ENCODE measurements around the gene HRG. TPM values are rescaled to one million over a fixed set of nuclear protein-coding genes. Genes with fewer than 3 reads are reported as not detected.
"Not testable (repeated sequence)": the region's sequence is repeated elsewhere in the genome, so short reads cannot be mapped to it uniquely, and the experiment has no call there.

HRG gene
- total RNA-seq, 6 donors from 2014 or later, result 0.13 to 0.23 TPM; not detected in 4

DNA sequence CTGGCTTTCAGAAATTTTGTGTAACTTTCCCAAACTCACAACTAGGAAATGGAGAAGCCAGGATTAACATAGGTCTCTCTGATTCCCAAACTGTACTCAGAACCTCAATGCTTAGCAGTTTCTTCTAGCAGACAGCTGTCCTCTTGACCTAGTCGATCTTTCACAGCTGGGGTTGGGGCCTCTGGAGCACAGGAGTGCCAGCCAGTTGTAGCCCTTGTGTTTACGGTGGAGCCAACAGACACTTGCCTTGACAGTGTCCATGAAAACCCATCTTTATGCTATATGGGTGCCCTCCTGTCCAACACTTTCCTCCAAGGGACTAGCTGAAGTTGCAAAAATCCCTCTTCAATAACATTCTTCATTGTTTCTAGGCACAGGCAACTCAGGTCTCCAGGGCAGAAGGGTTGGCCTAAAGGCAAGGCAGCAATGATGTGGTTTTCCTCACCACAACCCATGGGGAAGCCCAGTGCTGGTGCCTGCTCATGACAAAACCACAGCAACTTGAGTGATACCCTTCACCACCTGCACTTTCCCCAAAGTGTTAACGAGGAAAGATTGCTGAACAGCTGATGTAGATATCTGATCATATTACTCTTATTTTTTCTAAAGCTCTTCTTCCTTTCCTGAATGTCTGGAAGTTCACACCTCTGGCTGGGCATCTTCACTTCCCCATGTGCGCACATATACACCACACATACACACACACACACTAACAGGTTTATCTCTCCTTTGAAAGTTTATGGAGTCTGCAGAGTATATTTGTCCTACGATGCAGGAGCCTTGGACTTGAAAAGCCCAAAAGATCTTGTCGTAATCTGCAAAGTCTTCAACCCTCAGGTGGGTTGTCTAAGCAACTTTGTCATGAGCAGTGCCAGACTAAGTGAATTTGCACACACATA is 40.3 kb downstream of the HRG start:
- Histone ChIP-seq H3K36me3 (no peaks in the 10 kb centered on the region), H3K9me3 (no peaks in the 10 kb centered on the region), H3K27ac (no peak overlapping the region), H3K4me1 (no peaks in the 10 kb centered on the region), H3K4me3 (no peak overlapping the region), H3K27me3 (no peaks in the 10 kb centered on the region)
- ATAC-seq (ENCODE audit: low FRiP score in 2 of 2) (no peak), DNase-seq (no peak)
- TF ChIP-seq POLR2AphosphoS5 (IDR thresholded peaks at IDR 0.05) (no peak), EP300 (IDR thresholded peaks at IDR 0.05) (no peak), POLR2A (IDR thresholded peaks at IDR 0.05) (no peak), CTCF (IDR thresholded peaks at IDR 0.05) (no peak)
- 75 to 80% methylated on average over 6 of the region's 6 CpGs for WGBS, 2 donors

DNA sequence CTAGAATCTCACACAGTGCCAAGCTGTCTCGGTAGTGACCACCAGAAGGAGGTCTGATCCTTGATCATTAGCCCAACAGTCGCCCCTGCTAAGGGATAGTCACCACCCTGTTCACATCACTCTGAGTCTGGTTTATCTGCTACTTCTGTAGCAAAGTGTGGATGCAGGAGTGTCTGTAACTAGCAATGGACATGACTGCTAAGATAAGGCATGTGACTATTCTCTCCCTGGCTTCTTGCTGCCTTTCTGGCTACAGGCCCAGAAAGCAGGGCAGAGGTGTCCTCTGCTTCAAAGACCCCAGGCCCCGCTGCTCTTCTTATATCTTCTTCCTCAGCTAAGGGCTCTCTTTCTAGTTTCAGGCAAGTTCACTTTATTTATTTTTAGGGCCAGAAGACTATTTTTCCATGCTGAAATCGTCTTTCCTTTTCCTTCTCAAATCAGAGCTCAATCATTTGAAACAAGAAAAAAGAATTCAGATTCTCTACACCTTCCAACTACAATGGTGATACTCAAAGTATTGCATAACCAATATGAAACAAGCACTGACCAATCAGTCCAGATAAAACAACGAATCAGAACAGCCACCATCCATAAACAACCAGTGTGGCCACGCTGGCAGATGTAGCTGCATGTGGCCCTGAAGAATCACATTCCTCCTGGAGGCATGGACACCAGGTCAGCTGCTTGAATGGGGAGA is 43.3 kb downstream of the HRG start:
- WGBS, 2 donors, result 62 to 67% methylated on average over 6 of the region's 6 CpGs

GRCh38 chr3:186710694-186711093 is 44.9 kb downstream of the HRG start:
- not testable (repeated sequence) for H3K27ac ChIP-seq; DNase-seq; H3K36me3 ChIP-seq; H3K4me1 ChIP-seq; ATAC-seq (ENCODE audit: low FRiP score in 2 of 2); H3K9me3 ChIP-seq; H3K4me3 ChIP-seq; H3K27me3 ChIP-seq
- 84 to 87% methylated on average over 4 of the region's 4 CpGs for WGBS, 2 donors

More for the DNA sequence above, 43.3 kb downstream of the HRG start:
- ATAC-seq (ENCODE audit: low FRiP score in 2 of 2), result no peak
- TF ChIP-seq EP300 (IDR thresholded peaks at IDR 0.05) (no peak), CTCF (IDR thresholded peaks at IDR 0.05) (no peak), POLR2A (IDR thresholded peaks at IDR 0.05) (no peak), POLR2AphosphoS5 (IDR thresholded peaks at IDR 0.05) (no peak)
- no peaks in the 10 kb centered on the region for H3K4me1 ChIP-seq
- DNase-seq, result no peak
- H3K4me3 ChIP-seq, result no peak overlapping the region
- H3K36me3 ChIP-seq, result no peaks in the 10 kb centered on the region
- H3K27me3 ChIP-seq, result no peaks in the 10 kb centered on the region
- no peak overlapping the region for H3K27ac ChIP-seq
- no peaks in the 10 kb centered on the region for H3K9me3 ChIP-seq

- no peak overlapping the region for H3K27ac ChIP-seq
- no peaks in the 10 kb centered on the region for H3K27me3 ChIP-seq
- no peak for DNase-seq
- no peak for TF ChIP-seq POLR2A (IDR thresholded peaks at IDR 0.05)
- TF ChIP-seq POLR2AphosphoS5 (IDR thresholded peaks at IDR 0.05), result no peak
- TF ChIP-seq EP300 (IDR thresholded peaks at IDR 0.05), result no peak
- no peak for TF ChIP-seq CTCF (IDR thresholded peaks at IDR 0.05)
- no peaks in the 10 kb centered on the region for H3K9me3 ChIP-seq
- no peak for ATAC-seq (ENCODE audit: low FRiP score in 2 of 2)
- H3K4me1 ChIP-seq, result no peaks in the 10 kb centered on the region
- WGBS, 2 donors, result 74 to 80% methylated on average over 4 of the region's 4 CpGs
- no peaks in the 10 kb centered on the region for H3K36me3 ChIP-seq
- no peak overlapping the region for H3K4me3 ChIP-seq
These were observed 47.7 kb downstream of the HRG start for GRCh38 chr3:186713499-186713898.

DNA sequence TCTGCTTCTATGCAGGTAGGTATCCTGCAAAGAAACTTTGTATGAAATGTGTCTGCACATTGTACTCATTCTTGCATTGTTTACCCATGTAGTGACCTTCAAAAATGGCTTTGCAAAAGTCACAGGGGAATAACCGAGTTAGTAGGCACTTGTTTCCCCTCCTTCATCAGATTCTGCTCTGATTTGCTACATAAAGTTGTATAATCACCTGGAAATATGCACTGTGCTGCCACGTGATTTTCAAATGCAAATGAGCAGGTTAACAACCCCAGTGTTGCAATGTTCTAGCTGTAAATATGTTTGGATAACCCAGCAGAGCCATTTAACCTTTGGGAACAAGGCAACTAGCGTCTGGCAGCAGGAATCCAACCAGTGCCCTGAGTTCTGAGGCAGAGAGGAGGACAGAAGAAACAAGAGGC is 51.2 kb downstream of the HRG start, which contains the start of gene KNG1:
Gene KNG1, plus strand, starts transcription at position 321 of the 419 bp plus-strand sequence. CDS start 184 bp downstream, outside the sequence.
- Histone ChIP-seq H3K27me3 (no peaks in the 10 kb centered on the region), H3K36me3 (no peaks in the 10 kb centered on the region), H3K9me3 (no peaks in the 10 kb centered on the region), H3K27ac (no peak within 1 kb of the TSS), H3K4me1 (no peaks in the 10 kb centered on the region), H3K4me3 (no peak within 1 kb of the TSS)
- no peak for TF ChIP-seq CTCF (IDR thresholded peaks at IDR 0.05)
- no peak for TF ChIP-seq POLR2A (IDR thresholded peaks at IDR 0.05)
- TF ChIP-seq POLR2AphosphoS5 (IDR thresholded peaks at IDR 0.05), result no peak
- TF ChIP-seq EP300 (IDR thresholded peaks at IDR 0.05), result no peak
- no peak for DNase-seq
- 58 to 59% methylated on average over 3 of the region's 3 CpGs for WGBS, 2 donors
- ATAC-seq (ENCODE audit: low FRiP score in 2 of 2), result no peak

All from upper lobe of left lung (tissue), 6 donors.